T-helper 2 cell treated with Interferon-gamma antibody and Interleukin-4, amounts not matched to agents 100 ng/mL and 5 ng/mL, for 36 hours (primary cell): ENCODE measurements around the gene LOXL3. TPM values are rescaled to one million over a fixed set of nuclear protein-coding genes. Genes with fewer than 3 reads are reported as not detected.

Experiments used
- intact Hi-C: fragments of 100-400 bp; cut with micrococcal nuclease; formaldehyde crosslinking; loops from one replicate; pipeline ENCODE4 v1.15.1; 2023
- total RNA-seq: library from RNA; stranded (reverse); gene quantifications from 2 replicates; pipeline ENCODE4 v1.2.3, GENCODE V29; 2022

LOXL3 gene, protein sequence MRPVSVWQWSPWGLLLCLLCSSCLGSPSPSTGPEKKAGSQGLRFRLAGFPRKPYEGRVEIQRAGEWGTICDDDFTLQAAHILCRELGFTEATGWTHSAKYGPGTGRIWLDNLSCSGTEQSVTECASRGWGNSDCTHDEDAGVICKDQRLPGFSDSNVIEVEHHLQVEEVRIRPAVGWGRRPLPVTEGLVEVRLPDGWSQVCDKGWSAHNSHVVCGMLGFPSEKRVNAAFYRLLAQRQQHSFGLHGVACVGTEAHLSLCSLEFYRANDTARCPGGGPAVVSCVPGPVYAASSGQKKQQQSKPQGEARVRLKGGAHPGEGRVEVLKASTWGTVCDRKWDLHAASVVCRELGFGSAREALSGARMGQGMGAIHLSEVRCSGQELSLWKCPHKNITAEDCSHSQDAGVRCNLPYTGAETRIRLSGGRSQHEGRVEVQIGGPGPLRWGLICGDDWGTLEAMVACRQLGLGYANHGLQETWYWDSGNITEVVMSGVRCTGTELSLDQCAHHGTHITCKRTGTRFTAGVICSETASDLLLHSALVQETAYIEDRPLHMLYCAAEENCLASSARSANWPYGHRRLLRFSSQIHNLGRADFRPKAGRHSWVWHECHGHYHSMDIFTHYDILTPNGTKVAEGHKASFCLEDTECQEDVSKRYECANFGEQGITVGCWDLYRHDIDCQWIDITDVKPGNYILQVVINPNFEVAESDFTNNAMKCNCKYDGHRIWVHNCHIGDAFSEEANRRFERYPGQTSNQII
- 1.00 and 1.9 TPM in 2 replicates for total RNA-seq

DNA sequence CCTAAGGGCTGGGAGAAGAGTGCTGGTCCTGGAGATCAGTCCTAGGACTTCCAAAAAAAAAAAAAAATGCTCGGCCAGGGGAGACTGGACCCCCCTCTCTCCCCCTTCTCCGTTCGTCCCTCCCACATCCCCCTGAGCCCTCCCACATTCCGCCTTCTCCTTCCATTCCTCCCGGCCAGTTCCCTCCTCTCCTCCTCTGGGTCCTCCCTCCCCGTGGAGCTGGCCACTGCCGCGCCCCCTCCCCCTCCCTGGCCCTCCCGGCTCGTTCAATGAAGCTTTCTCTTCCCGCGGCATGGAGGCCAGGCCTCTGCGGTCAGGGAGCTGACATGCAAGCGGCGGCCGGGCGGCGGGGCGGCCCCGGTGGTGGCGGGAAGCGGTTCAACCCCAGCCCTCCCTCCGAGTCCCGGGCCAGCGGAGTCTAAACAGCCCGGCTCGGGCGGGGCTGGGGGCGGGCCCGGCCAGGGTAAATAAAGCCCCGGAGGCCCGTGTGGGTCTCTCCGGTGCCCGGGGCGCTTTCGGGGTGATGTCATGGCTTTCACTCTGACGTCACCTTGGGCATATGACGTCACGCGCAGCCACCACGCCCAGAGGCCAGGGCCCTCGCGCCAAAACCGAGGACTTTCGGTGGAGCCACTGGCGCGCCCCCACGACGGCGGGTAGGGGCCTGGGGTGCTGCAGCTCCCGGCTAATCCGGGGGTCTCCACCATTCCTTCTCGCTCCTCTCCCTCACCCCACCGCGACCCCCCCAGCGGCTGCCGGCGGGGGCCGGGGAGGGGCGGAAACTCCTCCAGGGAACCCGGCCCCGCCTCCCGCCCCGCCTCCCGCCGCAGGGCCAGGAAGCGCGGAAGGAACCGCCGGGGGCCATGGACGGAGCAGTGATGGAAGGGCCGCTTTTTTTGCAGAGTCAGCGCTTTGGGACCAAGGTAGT is at the start of gene LOXL3, which contains the start of gene DOK1:
Gene LOXL3, minus strand, starts transcription at position 51 of the 928 bp plus-strand sequence. CDS start 1,308 bp downstream, outside the sequence.
Gene DOK1, plus strand, starts transcription at position 829 of the 928 bp plus-strand sequence. Its CDS starts 35 bp downstream, at position 864.
- intact Hi-C loops: loop anchor here (1.0 to 10.0 kb wide), 7 partner anchors 21 to 281 kb away; partner anchors contain the start of genes AUP1, HK2, HTRA2 and PCGF1

DNA sequence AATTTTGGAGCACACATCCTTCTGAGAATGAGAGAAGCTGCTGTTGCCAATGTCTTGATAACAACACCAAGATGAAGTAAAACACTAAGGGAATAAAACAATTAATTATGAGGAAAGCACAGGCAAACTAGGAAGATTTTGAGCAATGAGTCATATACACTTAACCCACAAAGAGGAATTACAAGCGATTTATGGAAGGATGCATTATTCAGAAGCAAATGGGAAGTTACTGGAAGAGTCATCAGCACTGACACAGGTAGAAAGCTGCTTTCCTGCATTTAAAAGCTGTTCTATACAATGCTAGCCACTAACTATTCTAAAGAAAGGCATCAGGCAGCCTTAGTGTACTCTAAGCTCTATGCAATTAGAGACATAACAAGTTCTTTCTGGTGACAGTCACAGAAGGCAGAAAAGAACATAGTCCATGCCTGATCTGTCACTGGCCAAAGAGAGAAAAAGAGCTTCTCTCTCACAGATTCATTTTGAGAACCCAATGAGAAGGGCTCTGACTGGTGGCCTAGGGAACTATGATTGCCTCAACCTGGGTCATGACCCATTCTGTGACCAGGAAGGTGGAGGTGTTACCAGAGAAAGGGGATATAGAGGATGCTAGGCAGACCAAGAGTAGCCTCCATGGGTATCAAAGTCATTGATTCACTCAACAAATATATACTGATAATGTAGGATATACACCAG is 49.0 kb upstream of the LOXL3 start:
- intact Hi-C loops: no loop called here

DNA sequence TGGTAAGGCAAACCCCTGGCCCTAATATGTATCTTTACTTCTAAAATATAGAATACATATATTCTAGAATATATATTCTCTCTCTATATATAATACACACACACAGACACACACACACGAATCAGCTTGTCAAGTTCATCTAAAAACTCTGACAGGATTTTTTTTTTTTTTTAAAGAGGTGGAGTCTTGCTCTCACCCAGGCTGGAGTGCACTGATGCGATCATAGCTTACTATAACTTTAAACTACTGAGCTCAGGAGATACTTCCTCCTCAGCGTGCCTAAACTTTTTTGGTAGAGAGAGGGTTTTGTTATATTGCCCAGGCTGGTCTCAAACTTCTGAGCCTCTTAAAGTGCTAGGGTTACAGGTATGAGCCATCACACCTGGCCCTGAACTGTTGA is 45.9 kb upstream of the LOXL3 start:
- intact Hi-C loops: no loop called here

- intact Hi-C loops: no loop called here
Observed at GRCh38 chr2:74597410-74597809, 43.7 kb upstream of the LOXL3 start.

GRCh38 chr2:74596584-74596983 is 42.8 kb upstream of the LOXL3 start:
- intact Hi-C loops: no loop called here

DNA sequence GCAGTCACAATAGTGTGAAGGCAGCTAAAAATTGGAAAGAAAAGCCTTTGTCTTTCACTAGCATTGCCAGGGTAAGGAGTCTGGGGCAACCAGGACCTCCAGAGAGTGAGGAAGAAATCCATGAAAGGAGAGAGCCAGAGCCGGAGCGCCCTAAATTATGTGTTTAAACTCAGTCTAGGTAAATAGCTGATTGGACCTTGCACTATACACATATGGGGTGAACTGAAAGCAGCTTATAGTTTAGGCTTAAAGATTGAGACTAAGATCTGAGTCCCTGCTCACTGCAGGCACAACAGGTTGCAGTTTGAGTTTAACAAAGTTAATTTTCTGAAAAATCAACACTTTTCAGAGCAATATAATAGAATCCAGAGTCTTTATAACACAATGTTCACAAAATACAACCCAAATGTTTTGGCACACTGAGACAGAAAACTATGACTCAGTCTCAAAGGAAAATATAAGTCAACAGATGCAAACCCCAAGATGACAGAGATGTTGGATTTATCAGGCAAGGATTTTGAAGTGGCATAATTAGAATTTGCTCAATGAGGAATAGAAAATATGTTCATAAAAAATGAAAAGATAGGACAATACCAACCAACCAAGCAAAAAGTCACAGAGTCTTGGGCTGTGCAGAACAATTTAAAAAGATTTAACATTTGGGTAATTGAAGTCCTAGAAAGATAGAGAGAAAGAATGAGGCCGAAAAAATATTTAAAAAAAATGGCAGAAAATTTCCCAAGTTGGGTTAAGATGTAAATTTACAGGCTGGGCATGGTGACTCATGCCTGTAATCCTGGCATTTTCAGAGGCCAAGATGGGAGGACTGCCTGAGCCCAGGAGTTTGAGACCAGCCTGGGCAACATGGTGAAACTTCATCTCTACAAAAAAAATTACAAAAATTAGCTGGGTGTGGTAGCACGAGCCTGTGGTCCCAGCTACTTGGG is 40.4 kb upstream of the LOXL3 start:
- intact Hi-C loops: no loop called here

DNA sequence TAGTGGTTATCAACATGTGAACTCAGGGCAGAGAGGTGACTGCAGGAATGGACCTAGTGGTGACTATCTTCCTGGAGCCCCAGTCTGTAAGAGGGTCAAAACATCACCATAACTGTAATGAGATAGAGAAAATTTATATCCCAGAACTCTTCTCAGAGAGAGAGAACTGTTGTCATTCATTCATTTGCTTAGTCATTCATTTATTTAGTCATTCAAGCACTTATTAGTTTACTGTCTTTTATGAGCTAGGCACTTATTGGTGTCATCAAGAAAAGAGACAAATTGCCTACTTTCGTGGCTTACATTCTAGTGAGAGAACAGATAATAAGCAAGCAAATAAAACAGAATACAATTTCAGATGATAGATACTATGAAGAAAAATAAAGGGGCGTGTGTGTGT is 34.9 kb upstream of the LOXL3 start:
- intact Hi-C loops: loop anchor here (10.0 kb wide), 1 partner anchor 254 kb away; no protein-coding TSS in a partner anchor

DNA sequence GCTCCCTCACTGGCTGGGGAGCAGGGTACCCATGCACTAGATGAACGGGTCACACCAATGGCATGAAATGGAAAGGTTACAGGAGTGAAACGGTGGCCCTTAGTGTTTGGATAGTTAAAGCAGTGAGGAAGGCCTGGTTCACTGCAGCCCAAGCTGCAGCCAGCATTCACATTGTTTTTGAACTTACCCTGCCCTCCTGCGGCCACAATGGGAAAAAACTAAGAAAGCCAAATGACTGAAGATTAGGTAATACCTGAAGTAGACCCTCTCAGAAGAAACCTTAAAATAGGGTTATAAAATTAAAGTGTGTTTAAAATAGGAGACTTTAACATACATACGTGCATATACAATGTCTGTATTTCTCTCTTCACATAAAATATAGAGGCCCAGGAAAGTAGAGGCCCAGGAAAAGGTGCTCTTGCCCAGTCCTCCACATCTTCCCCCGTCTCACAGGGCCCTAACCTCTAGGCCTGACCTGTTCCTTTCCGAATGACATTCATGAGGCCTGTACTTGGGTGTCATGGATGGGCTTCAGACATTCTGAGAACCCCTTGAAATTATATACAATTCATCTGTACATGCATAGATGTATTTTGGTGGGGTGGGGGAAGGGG is 34.0 kb upstream of the LOXL3 start:
- intact Hi-C loops: loop anchor here (1.0 to 10.0 kb wide), 4 partner anchors 58 to 253 kb away; partner anchors contain the start of genes AUP1, HTRA2 and TTC31

DNA sequence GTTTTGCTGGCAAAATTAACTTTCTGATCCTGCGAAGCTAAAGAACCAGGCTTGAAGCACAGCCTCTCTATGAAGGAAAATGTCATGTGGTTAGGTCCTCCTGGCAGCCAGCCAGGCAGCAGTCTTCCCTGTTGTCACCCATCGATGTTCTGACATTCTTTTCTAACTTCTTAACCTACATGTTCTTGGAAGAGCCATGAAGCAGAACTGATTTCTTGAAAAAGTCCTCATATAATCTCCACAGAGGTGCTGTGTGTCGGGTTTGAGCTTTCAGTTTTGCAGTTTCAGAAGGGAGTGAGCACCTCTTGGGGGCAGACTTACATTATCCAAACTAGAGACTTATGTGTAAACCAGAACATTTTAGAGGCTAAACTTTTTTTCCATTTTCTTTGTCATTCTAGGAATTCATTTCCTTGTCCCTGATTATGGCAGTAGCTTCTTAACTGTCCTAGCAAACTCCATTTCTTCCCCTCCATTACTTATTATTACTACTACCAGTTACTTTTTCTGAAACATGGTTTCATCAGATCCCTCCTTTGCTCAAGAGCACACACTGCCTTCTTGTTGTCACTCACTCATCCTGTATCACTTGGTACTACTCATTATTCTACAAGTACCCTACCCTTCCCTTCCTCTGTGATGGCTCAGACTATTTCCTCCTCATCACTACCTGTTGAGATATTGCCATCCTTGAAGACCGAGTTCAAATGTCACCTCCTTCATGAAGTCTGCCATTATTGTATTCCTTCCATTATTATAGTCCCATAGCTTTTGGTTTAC is 31.9 kb upstream of the LOXL3 start:
- intact Hi-C loops: loop anchor here (2.0 to 10.0 kb wide), 2 partner anchors 31 to 251 kb away; partner anchors contain the start of gene DOK1

DNA sequence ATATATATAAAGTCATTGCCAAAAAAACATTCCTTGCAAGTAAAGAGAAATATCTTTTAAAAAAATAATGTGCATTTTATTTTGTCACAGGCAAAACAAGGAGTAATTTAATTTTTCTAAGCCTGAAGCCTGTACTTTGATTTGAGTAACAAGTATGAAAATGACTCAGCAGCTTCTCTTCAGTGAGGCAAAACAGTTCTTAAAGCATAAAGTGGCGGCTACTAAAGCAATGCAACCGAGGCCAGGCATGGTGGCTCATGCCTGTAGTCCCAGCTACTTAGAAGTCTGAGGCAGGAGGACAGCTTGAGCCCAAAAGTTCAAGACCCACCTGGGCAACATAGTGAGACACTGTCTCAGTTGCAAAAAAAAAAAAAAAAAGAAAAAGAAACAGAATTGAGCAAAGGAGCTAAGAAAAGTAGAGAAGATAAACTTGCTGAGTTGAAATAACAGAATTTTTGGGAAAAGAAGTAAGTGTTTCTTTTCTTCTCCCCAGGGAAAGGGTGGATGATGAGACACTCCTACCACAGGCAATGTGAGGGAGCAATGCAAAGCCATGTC is 30.4 kb upstream of the LOXL3 start:
- intact Hi-C loops: loop anchor here (2.0 to 10.0 kb wide), 2 partner anchors 29 to 249 kb away; partner anchors contain the start of gene DOK1

GRCh38 chr2:74583504-74583903 is 29.8 kb upstream of the LOXL3 start:
- intact Hi-C loops: loop anchor here (10.0 kb wide), 1 partner anchor 249 kb away; no protein-coding TSS in a partner anchor

- intact Hi-C loops: loop anchor here (10.0 kb wide), 1 partner anchor 247 kb away; no protein-coding TSS in a partner anchor
Observed at GRCh38 chr2:74582184-74582583, 28.4 kb upstream of the LOXL3 start.

- intact Hi-C loops: loop anchor here (10.0 kb wide), 1 partner anchor 247 kb away; no protein-coding TSS in a partner anchor
Observed at GRCh38 chr2:74581463-74581862, 27.7 kb upstream of the LOXL3 start.

GRCh38 chr2:74578408-74578807 is 24.7 kb upstream of the LOXL3 start:
- intact Hi-C loops: no loop called here

DNA sequence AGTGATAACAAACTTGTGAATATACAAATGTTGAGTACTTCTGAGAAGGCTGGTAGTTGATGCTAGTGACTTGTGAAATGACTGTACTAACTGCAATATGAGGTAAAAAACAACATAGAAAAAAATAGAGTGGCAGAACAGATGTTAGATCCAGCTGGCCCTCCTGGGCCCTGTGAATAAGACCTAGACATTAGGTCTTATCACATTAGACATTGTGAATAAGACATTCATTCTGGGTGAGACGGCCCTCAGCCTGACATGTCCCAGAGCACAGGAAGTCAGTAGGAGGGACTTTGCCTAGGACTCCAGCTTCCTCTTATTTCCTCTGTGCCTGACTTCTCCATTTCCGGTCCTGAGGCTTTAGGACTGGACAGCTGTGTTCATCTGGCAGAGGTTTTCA is 23.7 kb upstream of the LOXL3 start:
- intact Hi-C loops: no loop called here

DNA sequence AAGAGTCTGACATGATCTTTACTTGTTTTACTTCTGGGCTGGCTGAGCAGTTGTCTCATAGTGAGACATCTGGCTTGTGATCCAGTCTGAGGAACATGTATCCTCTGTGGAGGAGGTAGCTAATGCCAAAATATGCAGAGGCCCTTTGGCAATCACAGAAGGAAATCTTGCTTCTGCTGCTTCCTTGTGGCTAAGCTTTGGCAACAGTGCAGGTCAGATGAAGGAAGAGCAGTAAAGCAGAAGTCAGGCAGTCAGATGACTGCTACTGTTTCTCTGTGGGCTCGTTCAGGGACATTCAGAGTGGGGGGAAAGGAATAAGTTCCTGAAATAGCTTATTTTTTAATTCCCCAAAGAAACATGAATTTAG is 23.1 kb upstream of the LOXL3 start:
- intact Hi-C loops: no loop called here

DNA sequence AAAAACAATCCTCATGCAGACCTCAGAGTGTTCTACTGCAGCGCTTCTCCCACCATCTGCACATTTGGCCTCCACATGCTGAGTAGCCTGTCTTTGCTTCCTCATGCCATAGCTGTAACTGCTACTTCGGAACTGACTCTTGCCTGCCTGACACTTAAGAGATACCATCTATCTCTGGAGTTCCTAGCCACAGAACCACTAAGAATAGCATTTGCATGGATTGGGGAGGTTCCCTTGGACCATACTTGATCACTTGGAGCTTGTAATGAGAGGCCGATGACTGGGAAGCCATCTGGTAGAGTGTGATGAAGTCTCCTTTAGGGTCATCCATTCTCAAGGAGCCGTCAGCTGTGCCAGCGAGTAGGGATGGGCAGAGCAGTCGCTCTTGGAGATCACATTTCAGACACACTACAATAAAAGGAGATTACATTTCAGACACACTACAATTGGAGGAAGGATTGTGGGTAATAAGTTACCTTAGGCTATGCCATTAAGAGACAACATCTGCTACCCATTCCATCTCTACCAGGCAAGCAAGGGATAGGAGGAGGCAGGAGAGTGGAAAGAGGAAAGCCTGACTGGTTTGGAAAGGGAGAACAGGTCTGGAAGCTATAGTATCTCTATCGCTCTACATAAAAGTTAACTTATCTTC is 22.6 kb upstream of the LOXL3 start:
- intact Hi-C loops: no loop called here
